ENCODE data around the gene EMP2.
"Not testable (repeated sequence)": the region's sequence is repeated elsewhere in the genome, so short reads cannot be mapped to it uniquely, and the experiment has no call there.

The EMP2 gene

GRCh38 chr16:10547708-10548107 is 32.7 kb downstream of the EMP2 start:
- DNase-seq = no peak

GRCh38 chr16:10543231-10543977 is 37.0 kb downstream of the EMP2 start:
- no peak for DNase-seq

- no peak for DNase-seq
Measured at GRCh38 chr16:10541366-10541765, 39.0 kb downstream of the EMP2 start.

GRCh38 chr16:10539793-10540192 is 40.6 kb downstream of the EMP2 start:
- DNase-seq = no peak

GRCh38 chr16:10539236-10539635 is 41.2 kb downstream of the EMP2 start:
- no peak for DNase-seq

- no peak for DNase-seq
Measured at GRCh38 chr16:10538583-10538982, 41.8 kb downstream of the EMP2 start.

GRCh38 chr16:10537946-10538345 is 42.5 kb downstream of the EMP2 start:
- DNase-seq = no peak

- no peak for DNase-seq
Measured at GRCh38 chr16:10536814-10537389, 43.5 kb downstream of the EMP2 start.

GRCh38 chr16:10536328-10536727 is 44.1 kb downstream of the EMP2 start:
- not testable (repeated sequence) for DNase-seq

- DNase-seq = no peak
Measured at GRCh38 chr16:10535461-10535860, 44.9 kb downstream of the EMP2 start.

GRCh38 chr16:10534748-10535147 is 45.6 kb downstream of the EMP2 start:
- no peak for DNase-seq

- DNase-seq = not testable (repeated sequence)
Measured at GRCh38 chr16:10533612-10534011, 46.8 kb downstream of the EMP2 start.

- no peak for DNase-seq
Measured at GRCh38 chr16:10531582-10531981, 48.8 kb downstream of the EMP2 start.

- no peak for DNase-seq
Measured at GRCh38 chr16:10530685-10531084, 49.7 kb downstream of the EMP2 start.

- no peak for DNase-seq
Measured at GRCh38 chr16:10529895-10530669, 50.3 kb downstream of the EMP2 start.

GRCh38 chr16:10528635-10529034 is 51.8 kb downstream of the EMP2 start:
- no peak for DNase-seq

GRCh38 chr16:10526962-10527361 is 53.4 kb downstream of the EMP2 start:
- DNase-seq = no peak

GRCh38 chr16:10525214-10525825 is 55.1 kb downstream of the EMP2 start:
- DNase-seq = no peak

- DNase-seq = no peak
Measured at GRCh38 chr16:10522966-10523365, 57.4 kb downstream of the EMP2 start.

GRCh38 chr16:10521681-10522274 is 58.6 kb downstream of the EMP2 start:
- peak in 1 of 6 experiments; percentile 31 for DNase-seq

GRCh38 chr16:10520869-10521578 is 59.4 kb downstream of the EMP2 start:
- DNase-seq = no peak

Data from stimulated activated naive CD4-positive, alpha-beta T cell (primary cell).